ENCODE results near the gene NNT.

- no peak for TF ChIP-seq GATA2 (IDR thresholded peaks at IDR 0.05; ENCODE audit: low read depth, low read length)
- TF ChIP-seq GATA3 (IDR thresholded peaks at IDR 0.05; ENCODE audit: low read depth, low read length) = no peak
These were observed 56.1 kb downstream of the NNT start for GRCh38 chr5:43659075-43659474.

Data from SH-SY5Y (cell line).